Astrocyte (in vitro differentiated cells and primary cell): ENCODE results near the gene PIH1D1. TPM values are rescaled to one million over a fixed set of nuclear protein-coding genes. Genes with fewer than 3 reads are reported as not detected.

ENCODE experiments used
- DNase-seq: peaks from one replicate; pipeline ENCODE4 v3.0.0-alpha.2; 2010; ENCODE audit warnings: low read depth
- FAIRE-seq: peaks from 2 replicates; lab custom pipeline; 2011; peaks lifted over from hg19 to GRCh38; lab: Jason Lieb, UNC
- H2AFZ ChIP-seq: 2 replicates; pipeline ENCODE4 v1.6.0; 2012; ENCODE audit warnings: low read depth, low read length, inconsistent platforms
- H3K27ac ChIP-seq: 2 replicates; pipeline ENCODE4 v1.5.1; 2011; ENCODE audit warnings: low read depth, low read length, inconsistent platforms
- H3K27me3 ChIP-seq: 2 replicates; pipeline ENCODE4 v1.6.0; 2011; ENCODE audit warnings: low read length, inconsistent platforms; ENCODE audit not compliant: insufficient read depth
- H3K36me3 ChIP-seq: 2 replicates; pipeline ENCODE4 v1.5.1; 2011; ENCODE audit warnings: low read length, inconsistent platforms; ENCODE audit not compliant: insufficient read depth
- H3K4me1 ChIP-seq: 2 replicates; pipeline ENCODE4 v1.5.1; 2011; ENCODE audit warnings: low read length, inconsistent platforms; ENCODE audit not compliant: insufficient read depth
- H3K4me2 ChIP-seq: 2 replicates; pipeline ENCODE4 v1.6.0; 2012; ENCODE audit warnings: low read length, inconsistent platforms
- H3K4me3 ChIP-seq: 2 replicates; pipeline ENCODE4 v1.5.1; 2011; ENCODE audit warnings: low read depth, mild to moderate bottlenecking, low read length, inconsistent platforms; ENCODE audit not compliant: insufficient read depth
- H3K79me2 ChIP-seq: 2 replicates; pipeline ENCODE4 v1.6.0; 2012; ENCODE audit warnings: mild to moderate bottlenecking, low read length, inconsistent platforms; ENCODE audit not compliant: insufficient read depth
- H3K9ac ChIP-seq: 2 replicates; pipeline ENCODE4 v1.6.0; 2012; ENCODE audit warnings: mild to moderate bottlenecking, low read length, inconsistent platforms
- H3K9me3 ChIP-seq: 2 replicates; pipeline ENCODE4 v1.5.1; 2012; ENCODE audit warnings: low read depth, mild to moderate bottlenecking, low read length, inconsistent platforms; ENCODE audit not compliant: insufficient read depth
- H4K20me1 ChIP-seq: 2 replicates; pipeline ENCODE4 v1.6.0; 2012; ENCODE audit warnings: low read length, inconsistent platforms; ENCODE audit not compliant: insufficient read depth
- H3K27ac Mint-ChIP-seq: one replicate; pipeline ENCODE4 v1.8.0; 2021; ENCODE audit warnings: mild to moderate bottlenecking, mixed read lengths; ENCODE audit not compliant: unreplicated experiment
- H3K27me3 Mint-ChIP-seq: one replicate; pipeline ENCODE4 v1.8.0; 2021; ENCODE audit warnings: low read depth, mixed read lengths; ENCODE audit not compliant: unreplicated experiment
- H3K36me3 Mint-ChIP-seq: one replicate; pipeline ENCODE4 v1.8.0; 2021; ENCODE audit warnings: low read depth, mixed read lengths; ENCODE audit not compliant: unreplicated experiment
- H3K4me1 Mint-ChIP-seq: one replicate; pipeline ENCODE4 v1.8.0; 2021; ENCODE audit warnings: low read depth, mixed read lengths; ENCODE audit not compliant: unreplicated experiment
- H3K4me3 Mint-ChIP-seq: one replicate; pipeline ENCODE4 v1.8.0; 2021; ENCODE audit warnings: mild to moderate bottlenecking, moderate library complexity, mixed read lengths; ENCODE audit not compliant: unreplicated experiment
- H3K9me3 Mint-ChIP-seq: one replicate; pipeline ENCODE4 v1.8.0; 2021; ENCODE audit warnings: mild to moderate bottlenecking, mixed read lengths; ENCODE audit not compliant: unreplicated experiment
- EZH2 ChIP-seq: IDR thresholded peaks from 2 replicates; pipeline ENCODE4 v1.6.1; 2012; ENCODE audit warnings: mild to moderate bottlenecking, low read length, inconsistent platforms; ENCODE audit not compliant: insufficient read depth
- total RNA-seq: library from RNA; stranded (reverse); gene quantifications from 2 replicates; pipeline ENCODE4 v1.2.1, GENCODE V29; 2021
- TF ChIP-seq, protein P1 (sequence below): IDR thresholded peaks from 2 replicates; pipeline ENCODE4 v1.5.1; 2011; ENCODE audit warnings: low read depth, mild to moderate bottlenecking, inconsistent platforms, low read length, moderate library complexity; ENCODE audit not compliant: insufficient read depth

Gene PIH1D1
- total RNA-seq, 1 donor from 2014 or later = 61.3 TPM

DNA sequence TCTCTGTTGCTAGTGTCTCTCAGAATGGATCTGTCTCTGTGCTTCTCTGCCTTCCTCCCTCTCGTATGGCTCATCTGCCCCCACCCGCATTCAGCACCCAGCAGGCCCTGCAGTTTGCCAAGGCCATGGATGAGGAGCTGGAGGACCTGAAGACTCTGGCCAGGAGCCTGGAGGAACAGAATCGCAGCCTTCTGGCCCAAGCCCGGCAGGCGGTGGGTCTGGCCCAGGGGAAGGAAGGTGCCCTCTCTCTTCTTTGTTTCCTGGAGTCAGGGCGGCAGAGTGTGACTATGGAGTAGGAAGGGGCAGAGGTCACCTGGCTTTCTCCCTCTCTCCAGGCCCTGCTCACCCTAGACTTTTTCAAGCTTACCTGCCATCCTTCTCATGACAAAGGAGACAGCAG, 52.7 kb downstream of the PIH1D1 start:
- H3K4me3 Mint-ChIP-seq = no peak overlapping the region
- H4K20me1 ChIP-seq = no peaks in the 10 kb centered on the region
- no peak overlapping the region for H3K4me3 ChIP-seq
- H3K4me1 ChIP-seq = no peaks in the 10 kb centered on the region
- H3K79me2 ChIP-seq = no peaks in the 10 kb centered on the region
- H3K36me3 ChIP-seq = no peaks in the 10 kb centered on the region
- no peak overlapping the region for H2AFZ ChIP-seq
- H3K4me1 Mint-ChIP-seq = peaks cover 7% of the 10 kb centered on the region
- H3K9me3 Mint-ChIP-seq = no peaks in the 10 kb centered on the region
- H3K27me3 ChIP-seq = no peaks in the 10 kb centered on the region
- H3K36me3 Mint-ChIP-seq = no peaks in the 10 kb centered on the region
- no peak overlapping the region for H3K9ac ChIP-seq
- no peak overlapping the region for H3K27ac Mint-ChIP-seq
- DNase-seq (no peak), FAIRE-seq (no peak)
- H3K27me3 Mint-ChIP-seq = peaks cover 34% of the 10 kb centered on the region
- no peaks in the 10 kb centered on the region for H3K9me3 ChIP-seq
- no peak overlapping the region for H3K27ac ChIP-seq
- TF ChIP-seq, protein P1, sequence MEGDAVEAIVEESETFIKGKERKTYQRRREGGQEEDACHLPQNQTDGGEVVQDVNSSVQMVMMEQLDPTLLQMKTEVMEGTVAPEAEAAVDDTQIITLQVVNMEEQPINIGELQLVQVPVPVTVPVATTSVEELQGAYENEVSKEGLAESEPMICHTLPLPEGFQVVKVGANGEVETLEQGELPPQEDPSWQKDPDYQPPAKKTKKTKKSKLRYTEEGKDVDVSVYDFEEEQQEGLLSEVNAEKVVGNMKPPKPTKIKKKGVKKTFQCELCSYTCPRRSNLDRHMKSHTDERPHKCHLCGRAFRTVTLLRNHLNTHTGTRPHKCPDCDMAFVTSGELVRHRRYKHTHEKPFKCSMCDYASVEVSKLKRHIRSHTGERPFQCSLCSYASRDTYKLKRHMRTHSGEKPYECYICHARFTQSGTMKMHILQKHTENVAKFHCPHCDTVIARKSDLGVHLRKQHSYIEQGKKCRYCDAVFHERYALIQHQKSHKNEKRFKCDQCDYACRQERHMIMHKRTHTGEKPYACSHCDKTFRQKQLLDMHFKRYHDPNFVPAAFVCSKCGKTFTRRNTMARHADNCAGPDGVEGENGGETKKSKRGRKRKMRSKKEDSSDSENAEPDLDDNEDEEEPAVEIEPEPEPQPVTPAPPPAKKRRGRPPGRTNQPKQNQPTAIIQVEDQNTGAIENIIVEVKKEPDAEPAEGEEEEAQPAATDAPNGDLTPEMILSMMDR = no peak
- TF ChIP-seq EZH2 = no peak
- H3K4me2 ChIP-seq = no peak overlapping the region

DNA sequence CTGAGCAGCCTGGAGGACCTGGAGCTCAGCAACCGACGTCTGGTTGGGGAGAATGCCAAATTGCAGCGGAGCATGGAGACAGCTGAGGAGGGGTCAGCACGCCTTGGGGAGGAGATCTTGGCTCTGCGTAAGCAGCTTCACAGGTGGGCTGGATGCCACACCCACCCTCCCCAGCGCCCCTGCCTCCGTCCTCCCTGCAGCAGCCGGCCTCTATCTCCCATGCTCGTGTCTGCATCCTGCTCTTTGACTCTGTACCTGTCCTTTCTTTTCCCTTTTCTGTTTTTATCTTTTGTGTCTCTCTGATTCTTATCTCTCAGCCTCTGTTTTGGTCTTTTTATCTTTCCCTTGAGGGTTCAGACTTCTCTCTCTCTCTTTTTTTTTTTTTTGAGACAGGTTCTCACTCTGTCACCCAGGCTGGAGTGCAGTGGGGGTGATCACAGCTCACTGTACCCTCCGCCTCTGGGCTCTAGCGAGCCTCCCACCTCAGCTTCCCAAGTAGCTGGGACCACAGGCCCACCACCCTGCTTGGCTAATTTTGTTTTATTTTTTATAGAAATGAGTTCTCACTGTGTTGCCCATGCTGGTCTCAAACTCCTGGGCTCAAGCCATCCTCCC, 53.5 kb downstream of the PIH1D1 start:
- H3K79me2 ChIP-seq = no peaks in the 10 kb centered on the region
- H3K27me3 ChIP-seq = no peaks in the 10 kb centered on the region
- no peak overlapping the region for H3K4me3 Mint-ChIP-seq
- H3K4me2 ChIP-seq = no peak overlapping the region
- H3K36me3 Mint-ChIP-seq = no peaks in the 10 kb centered on the region
- H3K27me3 Mint-ChIP-seq = peaks cover 38% of the 10 kb centered on the region
- no peaks in the 10 kb centered on the region for H3K4me1 ChIP-seq
- no peak overlapping the region for H2AFZ ChIP-seq
- H3K9me3 Mint-ChIP-seq = no peaks in the 10 kb centered on the region
- TF ChIP-seq, protein P1 = no peak
- TF ChIP-seq EZH2 = no peak
- H3K9ac ChIP-seq = no peak overlapping the region
- FAIRE-seq = no peak
- H3K4me1 Mint-ChIP-seq = no peaks in the 10 kb centered on the region
- H3K9me3 ChIP-seq = no peaks in the 10 kb centered on the region
- no peaks in the 10 kb centered on the region for H3K36me3 ChIP-seq
- no peaks in the 10 kb centered on the region for H4K20me1 ChIP-seq
- no peak for DNase-seq
- no peak overlapping the region for H3K4me3 ChIP-seq
- no peak overlapping the region for H3K27ac Mint-ChIP-seq
- H3K27ac ChIP-seq = no peak overlapping the region

DNA sequence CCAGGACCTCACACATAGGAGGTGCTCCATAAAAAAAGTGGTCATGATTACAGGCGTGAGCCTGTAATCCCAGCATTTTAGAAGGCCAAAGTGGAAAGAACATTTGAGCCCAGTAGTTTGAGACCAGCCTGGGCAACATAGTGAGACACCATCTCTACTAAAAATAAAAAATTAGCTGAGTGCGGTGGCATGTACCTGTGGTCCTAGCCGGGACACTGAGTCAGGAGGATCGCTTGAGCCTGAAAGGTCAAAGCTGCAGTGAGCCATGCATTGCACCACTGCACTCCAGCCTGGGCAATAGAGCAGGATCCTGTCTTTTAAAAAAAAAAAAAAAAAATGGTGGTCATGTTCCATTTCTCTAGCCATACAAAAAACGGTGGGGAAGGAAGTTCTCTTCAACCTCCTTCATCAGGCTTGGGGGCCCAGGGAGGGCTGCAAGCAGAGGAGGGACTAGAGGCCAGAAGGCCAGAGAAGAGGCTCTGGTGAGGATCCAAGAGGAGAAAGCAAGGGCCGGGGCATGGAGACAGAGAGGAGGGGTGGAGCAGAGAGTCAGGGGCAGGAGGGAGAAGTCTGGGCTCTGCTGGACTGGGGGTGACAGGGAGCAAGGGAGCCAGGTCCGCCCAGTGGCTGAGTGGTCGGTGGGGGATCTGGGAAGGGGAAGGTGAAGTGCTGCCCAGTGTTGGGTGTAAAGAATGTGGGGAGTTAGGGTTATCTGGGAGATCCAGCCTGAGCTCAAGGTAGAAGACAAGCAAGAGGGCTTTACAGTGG, 54.7 kb downstream of the PIH1D1 start:
- no peak for DNase-seq
- H3K4me1 ChIP-seq = no peaks in the 10 kb centered on the region
- FAIRE-seq = no peak
- Mint-ChIP-seq H3K27ac (no peak overlapping the region), H3K36me3 (no peaks in the 10 kb centered on the region), H3K4me1 (no peaks in the 10 kb centered on the region), H3K9me3 (no peaks in the 10 kb centered on the region), H3K27me3 (peaks cover 49% of the 10 kb centered on the region), H3K4me3 (no peak overlapping the region)
- H3K27ac ChIP-seq = no peak overlapping the region
- H3K9ac ChIP-seq = no peak overlapping the region
- no peak overlapping the region for H3K4me3 ChIP-seq
- H3K36me3 ChIP-seq = no peaks in the 10 kb centered on the region
- no peak overlapping the region for H2AFZ ChIP-seq
- H3K9me3 ChIP-seq = no peaks in the 10 kb centered on the region
- no peaks in the 10 kb centered on the region for H4K20me1 ChIP-seq
- H3K27me3 ChIP-seq = peaks cover 2% of the 10 kb centered on the region
- no peaks in the 10 kb centered on the region for H3K79me2 ChIP-seq
- TF ChIP-seq EZH2 = no peak
- TF ChIP-seq, protein P1 = no peak
- no peak overlapping the region for H3K4me2 ChIP-seq
